GM23338 (cell line): ENCODE results near the gene CFAP90.

Experiments used
- CREB1 ChIP-seq: fragments of 250-450 bp; sonication (Bioruptor Pico); IDR thresholded peaks from 2 replicates; pipeline ENCODE4 v1.5.0; 2020; ENCODE audit warnings: low read depth, mild to moderate bottlenecking, moderate library complexity
- EZH2 ChIP-seq: fragments of 200-600 bp; sonication (generic); IDR thresholded peaks from one replicate; pipeline ENCODE4 v1.8.0; 2017; ENCODE audit warnings: antibody characterized with exemption, mild to moderate bottlenecking, low read depth; ENCODE audit not compliant: unreplicated experiment
- EZH2phosphoT487 ChIP-seq: fragments of 200-600 bp; sonication (generic); IDR thresholded peaks from one replicate; pipeline ENCODE4 v1.8.1; 2018; ENCODE audit warnings: antibody characterized with exemption; ENCODE audit not compliant: unreplicated experiment
- JUNB ChIP-seq: IDR thresholded peaks from one replicate; pipeline ENCODE4 v1.6.1; 2016; ENCODE audit warnings: antibody characterized with exemption; ENCODE audit not compliant: unreplicated experiment
- POLR2AphosphoS5 ChIP-seq: IDR thresholded peaks from 2 replicates; pipeline ENCODE4 v1.6.1; 2016; ENCODE audit warnings: antibody characterized with exemption, low read depth
- REST ChIP-seq: IDR thresholded peaks from one replicate; pipeline ENCODE4 v1.6.1; 2018; ENCODE audit warnings: antibody characterized with exemption; ENCODE audit not compliant: unreplicated experiment
- ZNF114 ChIP-seq: fragments of 250-450 bp; sonication (Bioruptor Pico); IDR thresholded peaks from 2 replicates; pipeline ENCODE4 v1.5.0; 2020; ENCODE audit warnings: mild to moderate bottlenecking, moderate library complexity
- ZNF462 ChIP-seq: fragments of 250-450 bp; sonication (Bioruptor Pico); IDR thresholded peaks from 2 replicates; pipeline ENCODE4 v1.5.0; 2020; ENCODE audit warnings: mild to moderate bottlenecking, moderate library complexity
- TF ChIP-seq, protein P1 (sequence below), 2 experiments: fragments of 200-600 bp in 1 of 2; sonication (generic) in 1 of 2; conservative IDR thresholded peaks; 2 replicates each; pipeline versions ENCODE4 v1.5.1 to v1.6.1; 2016 to 2017; ENCODE audit warnings: antibody characterized with exemption in 2 of 2, low read depth in 2 of 2, mild to moderate bottlenecking in 2 of 2, moderate library complexity in 1 of 2
- TF ChIP-seq, protein P2 (sequence below): IDR thresholded peaks from 2 replicates; pipeline ENCODE4 v1.6.1; 2016; ENCODE audit warnings: antibody characterized with exemption

DNA sequence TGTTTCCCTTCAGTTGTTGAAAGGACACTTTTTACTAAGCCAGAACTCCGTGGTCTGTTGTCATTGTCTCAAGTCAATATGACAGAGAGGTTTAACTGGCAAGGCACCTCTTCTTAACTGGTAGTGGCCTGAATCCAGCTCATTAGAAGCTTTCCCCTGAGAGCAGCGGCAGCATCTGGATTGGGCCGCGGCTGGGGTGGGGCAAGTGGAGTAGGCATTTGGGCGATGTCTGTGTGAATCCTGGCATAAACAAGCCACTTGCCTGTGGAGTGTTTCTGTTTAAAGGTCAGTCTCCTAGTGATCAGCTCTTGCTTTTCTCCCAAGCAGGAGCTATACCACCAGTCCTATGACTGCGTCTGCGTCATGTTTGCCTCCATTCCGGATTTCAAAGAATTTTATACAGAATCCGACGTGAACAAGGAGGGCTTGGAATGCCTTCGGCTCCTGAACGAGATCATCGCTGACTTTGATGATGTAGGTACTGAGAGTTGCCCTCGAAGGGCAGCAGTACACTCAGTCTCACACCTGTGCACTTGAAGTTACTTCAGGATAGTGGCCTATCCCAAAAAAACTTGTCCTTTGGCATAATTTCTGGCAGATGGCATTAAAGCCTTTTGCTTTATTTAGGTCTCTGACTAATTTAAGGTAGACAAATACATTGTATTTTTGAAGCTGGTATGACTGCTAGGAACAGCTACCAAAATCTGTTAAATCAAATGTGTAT is 48.9 kb downstream of the CFAP90 start:
- no peak for TF ChIP-seq REST
- TF ChIP-seq, protein P1, sequence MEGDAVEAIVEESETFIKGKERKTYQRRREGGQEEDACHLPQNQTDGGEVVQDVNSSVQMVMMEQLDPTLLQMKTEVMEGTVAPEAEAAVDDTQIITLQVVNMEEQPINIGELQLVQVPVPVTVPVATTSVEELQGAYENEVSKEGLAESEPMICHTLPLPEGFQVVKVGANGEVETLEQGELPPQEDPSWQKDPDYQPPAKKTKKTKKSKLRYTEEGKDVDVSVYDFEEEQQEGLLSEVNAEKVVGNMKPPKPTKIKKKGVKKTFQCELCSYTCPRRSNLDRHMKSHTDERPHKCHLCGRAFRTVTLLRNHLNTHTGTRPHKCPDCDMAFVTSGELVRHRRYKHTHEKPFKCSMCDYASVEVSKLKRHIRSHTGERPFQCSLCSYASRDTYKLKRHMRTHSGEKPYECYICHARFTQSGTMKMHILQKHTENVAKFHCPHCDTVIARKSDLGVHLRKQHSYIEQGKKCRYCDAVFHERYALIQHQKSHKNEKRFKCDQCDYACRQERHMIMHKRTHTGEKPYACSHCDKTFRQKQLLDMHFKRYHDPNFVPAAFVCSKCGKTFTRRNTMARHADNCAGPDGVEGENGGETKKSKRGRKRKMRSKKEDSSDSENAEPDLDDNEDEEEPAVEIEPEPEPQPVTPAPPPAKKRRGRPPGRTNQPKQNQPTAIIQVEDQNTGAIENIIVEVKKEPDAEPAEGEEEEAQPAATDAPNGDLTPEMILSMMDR (conservative IDR thresholded peaks at IDR 0.05; ENCODE audit: low read depth in 2 of 2), result no peak
- TF ChIP-seq EZH2, result no peak
- TF ChIP-seq JUNB, result no peak
- TF ChIP-seq EZH2phosphoT487, result no peak
- TF ChIP-seq POLR2AphosphoS5, result no peak
- no peak for TF ChIP-seq CREB1
- TF ChIP-seq ZNF462 (CRISPR knock-in tag), result no peak
- TF ChIP-seq ZNF114 (CRISPR knock-in tag), result no peak
- TF ChIP-seq, protein P2, sequence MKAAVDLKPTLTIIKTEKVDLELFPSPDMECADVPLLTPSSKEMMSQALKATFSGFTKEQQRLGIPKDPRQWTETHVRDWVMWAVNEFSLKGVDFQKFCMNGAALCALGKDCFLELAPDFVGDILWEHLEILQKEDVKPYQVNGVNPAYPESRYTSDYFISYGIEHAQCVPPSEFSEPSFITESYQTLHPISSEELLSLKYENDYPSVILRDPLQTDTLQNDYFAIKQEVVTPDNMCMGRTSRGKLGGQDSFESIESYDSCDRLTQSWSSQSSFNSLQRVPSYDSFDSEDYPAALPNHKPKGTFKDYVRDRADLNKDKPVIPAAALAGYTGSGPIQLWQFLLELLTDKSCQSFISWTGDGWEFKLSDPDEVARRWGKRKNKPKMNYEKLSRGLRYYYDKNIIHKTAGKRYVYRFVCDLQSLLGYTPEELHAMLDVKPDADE, result no peak
